ENCODE data around the gene TSPAN31. TPM values are rescaled to one million over a fixed set of nuclear protein-coding genes. Genes with fewer than 3 reads are reported as not detected.

Gene TSPAN31
- total RNA-seq, 1 donor from 2014 or later, result 21.5 TPM

DNA sequence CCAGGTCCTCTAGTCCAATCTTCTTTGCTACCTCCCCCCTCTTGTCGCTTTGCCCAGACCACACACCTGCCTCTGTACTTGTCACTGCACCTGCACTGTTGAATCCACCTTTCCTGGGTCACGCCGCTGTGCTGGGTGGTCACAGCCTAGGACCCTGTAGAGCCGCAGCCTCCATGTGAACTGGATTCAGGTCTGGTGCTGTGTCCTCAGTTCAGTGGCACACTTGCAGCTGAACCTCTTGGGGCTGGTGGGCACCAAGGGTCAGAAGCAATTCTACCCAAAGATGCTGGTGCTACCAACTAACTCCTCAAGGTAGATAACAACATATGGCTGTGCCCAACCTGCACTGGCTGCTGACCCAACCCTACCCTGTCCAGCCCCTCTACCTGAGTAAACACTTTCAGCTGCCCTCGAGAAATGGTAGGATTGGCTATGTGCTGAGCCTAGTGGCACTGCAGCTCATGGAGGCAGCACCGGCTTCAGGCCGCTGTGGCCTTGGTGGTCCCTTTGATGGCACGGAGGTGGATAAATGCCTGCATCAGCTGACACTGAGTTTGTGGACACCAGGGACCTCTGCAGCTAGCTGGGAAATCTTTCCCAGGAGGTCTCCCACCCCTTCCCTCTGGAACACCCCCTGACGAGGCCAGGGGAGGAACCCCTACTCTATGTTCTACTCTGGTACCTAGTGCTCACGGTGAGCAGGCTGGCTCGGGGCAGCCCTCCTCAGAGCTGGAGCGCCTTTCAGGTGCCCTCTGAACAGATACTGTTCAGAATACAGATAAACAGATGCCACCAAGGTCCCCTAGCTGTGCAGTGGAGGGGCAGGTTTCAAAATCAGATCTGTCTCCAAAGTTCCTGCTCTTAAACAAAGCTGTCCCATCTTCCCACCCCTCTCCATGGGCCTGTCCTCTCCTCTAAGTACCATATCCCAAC is 20.6 kb upstream of the TSPAN31 start:
- H3K4me1 Mint-ChIP-seq (ENCODE audit: low read depth), result peaks cover 13% of the 10 kb centered on the region
- no peak overlapping the region for H3K27ac Mint-ChIP-seq (ENCODE audit: unreplicated experiment)
- TF ChIP-seq, protein P1, sequence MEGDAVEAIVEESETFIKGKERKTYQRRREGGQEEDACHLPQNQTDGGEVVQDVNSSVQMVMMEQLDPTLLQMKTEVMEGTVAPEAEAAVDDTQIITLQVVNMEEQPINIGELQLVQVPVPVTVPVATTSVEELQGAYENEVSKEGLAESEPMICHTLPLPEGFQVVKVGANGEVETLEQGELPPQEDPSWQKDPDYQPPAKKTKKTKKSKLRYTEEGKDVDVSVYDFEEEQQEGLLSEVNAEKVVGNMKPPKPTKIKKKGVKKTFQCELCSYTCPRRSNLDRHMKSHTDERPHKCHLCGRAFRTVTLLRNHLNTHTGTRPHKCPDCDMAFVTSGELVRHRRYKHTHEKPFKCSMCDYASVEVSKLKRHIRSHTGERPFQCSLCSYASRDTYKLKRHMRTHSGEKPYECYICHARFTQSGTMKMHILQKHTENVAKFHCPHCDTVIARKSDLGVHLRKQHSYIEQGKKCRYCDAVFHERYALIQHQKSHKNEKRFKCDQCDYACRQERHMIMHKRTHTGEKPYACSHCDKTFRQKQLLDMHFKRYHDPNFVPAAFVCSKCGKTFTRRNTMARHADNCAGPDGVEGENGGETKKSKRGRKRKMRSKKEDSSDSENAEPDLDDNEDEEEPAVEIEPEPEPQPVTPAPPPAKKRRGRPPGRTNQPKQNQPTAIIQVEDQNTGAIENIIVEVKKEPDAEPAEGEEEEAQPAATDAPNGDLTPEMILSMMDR (IDR thresholded peaks at IDR 0.05), result no peak
- H3K27me3 Mint-ChIP-seq (ENCODE audit: low read depth), result peaks cover 3% of the 10 kb centered on the region
- peaks cover 18% of the 10 kb centered on the region for H3K36me3 Mint-ChIP-seq (ENCODE audit: low read depth)
- H3K9me3 Mint-ChIP-seq (ENCODE audit: low read depth), result no peaks in the 10 kb centered on the region
- H3K4me3 Mint-ChIP-seq (ENCODE audit: unreplicated experiment), result no peak overlapping the region
- DNase-seq (ENCODE audit: low spot score), result no peak

DNA sequence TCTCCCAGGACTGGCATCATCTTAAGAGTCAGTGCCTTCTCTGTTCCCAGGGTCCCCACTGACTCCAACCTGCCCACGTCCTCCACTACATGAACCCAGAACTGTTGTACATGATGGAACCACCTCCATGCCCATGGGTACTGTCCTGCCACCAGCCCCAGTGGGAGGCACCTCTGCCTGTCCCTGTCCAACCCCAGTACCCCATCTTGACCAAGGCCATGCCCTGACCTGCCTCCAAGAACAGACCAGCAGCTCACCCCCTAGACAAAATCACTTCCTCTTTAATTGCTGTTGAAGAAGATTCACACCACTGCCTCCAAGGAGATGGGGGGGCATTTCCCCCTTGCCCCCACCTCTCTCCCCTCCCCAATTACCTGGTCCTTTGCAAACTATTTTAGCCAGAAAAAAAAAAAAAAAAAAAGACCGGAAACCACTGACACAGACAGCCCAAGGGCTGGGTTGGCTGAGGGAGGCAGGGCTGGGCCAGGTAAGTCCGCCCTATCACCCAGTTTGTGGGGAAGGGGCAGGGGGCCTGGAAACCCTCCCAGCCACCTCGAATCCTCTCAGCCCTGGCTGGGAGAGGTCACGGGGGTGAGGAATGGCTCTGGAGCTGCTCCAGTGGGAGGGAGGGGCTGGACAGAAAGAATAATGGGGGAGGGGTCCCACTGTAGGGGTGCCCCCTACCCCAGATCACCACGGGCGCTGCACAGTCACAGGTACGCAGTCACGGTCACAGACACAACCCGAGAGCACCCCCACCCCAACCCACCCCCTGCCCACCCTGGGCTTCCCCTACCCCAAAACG is 19.7 kb upstream of the TSPAN31 start:
- H3K27me3 Mint-ChIP-seq (ENCODE audit: low read depth), result peaks cover 3% of the 10 kb centered on the region
- peak overlapping the region; percentile 33 for H3K4me3 Mint-ChIP-seq (ENCODE audit: unreplicated experiment)
- TF ChIP-seq, protein P1 (IDR thresholded peaks at IDR 0.05), result no peak
- H3K4me1 Mint-ChIP-seq (ENCODE audit: low read depth), result peaks cover 13% of the 10 kb centered on the region
- no peak for DNase-seq (ENCODE audit: low spot score)
- H3K27ac Mint-ChIP-seq (ENCODE audit: unreplicated experiment), result no peak overlapping the region
- H3K36me3 Mint-ChIP-seq (ENCODE audit: low read depth), result peaks cover 13% of the 10 kb centered on the region
- no peaks in the 10 kb centered on the region for H3K9me3 Mint-ChIP-seq (ENCODE audit: low read depth)

DNA sequence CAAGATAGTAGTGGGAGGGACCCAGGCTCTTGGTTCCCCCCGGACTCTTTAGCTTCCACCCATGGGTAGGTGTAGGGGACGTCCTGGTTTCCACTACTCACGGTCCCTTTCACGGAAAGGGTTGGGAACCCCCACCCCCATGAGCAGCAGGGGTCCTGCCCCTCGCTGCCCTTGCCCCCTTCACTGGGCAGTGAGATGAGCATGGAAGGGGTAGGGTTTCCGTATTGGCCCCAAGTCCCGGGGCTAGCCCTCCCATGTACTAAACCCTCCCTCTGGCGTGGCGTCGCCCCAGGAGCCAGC is 19.0 kb upstream of the TSPAN31 start:
- TF ChIP-seq, protein P1 (IDR thresholded peaks at IDR 0.05), result no peak
- DNase-seq (ENCODE audit: low spot score), result no peak
- H3K36me3 Mint-ChIP-seq (ENCODE audit: low read depth), result peaks cover 10% of the 10 kb centered on the region
- H3K9me3 Mint-ChIP-seq (ENCODE audit: low read depth), result no peaks in the 10 kb centered on the region
- peak overlapping the region; percentile 96 for H3K4me3 Mint-ChIP-seq (ENCODE audit: unreplicated experiment)
- peaks cover 13% of the 10 kb centered on the region for H3K4me1 Mint-ChIP-seq (ENCODE audit: low read depth)
- peak overlapping the region; percentile 93 for H3K27ac Mint-ChIP-seq (ENCODE audit: unreplicated experiment)
- peaks cover 3% of the 10 kb centered on the region for H3K27me3 Mint-ChIP-seq (ENCODE audit: low read depth)

DNA sequence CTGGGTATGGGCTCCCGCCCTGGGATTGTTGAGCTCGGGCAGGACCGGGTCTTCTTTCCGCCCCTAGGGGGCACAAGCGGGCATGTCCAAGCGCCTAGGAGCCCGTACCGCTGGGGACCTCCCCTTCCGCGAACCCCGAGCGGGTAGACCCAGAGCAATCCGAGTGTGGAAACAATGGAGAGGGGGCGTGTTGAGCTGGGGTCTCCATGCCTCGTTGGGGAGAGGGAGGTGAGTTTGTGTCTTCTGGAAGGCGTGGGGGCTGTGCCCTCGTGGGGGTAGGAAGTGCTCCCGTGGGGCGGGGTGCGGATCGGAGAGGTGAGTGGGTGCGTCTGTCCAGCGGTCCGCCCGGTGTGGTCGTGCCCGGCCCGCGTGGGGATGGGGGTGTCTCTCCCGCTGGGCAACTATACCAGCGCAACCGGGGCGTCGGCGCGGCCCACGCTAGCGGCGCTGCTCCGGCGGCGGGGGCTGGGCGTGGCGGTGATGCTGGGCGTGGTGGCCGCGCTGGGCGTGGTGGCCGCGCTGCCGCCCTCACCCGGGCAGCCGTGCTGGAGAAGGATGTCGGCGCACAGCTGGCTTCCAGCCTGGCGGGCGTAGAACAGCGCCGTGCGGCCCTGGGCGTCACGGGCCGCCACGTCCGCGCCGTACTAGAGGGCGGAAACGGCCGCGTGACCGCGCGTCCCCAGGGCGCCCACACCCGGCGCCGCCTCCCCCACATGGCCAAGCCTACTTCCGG is 18.5 kb upstream of the TSPAN31 start:
- Mint-ChIP-seq H3K27ac (ENCODE audit: unreplicated experiment) (peak overlapping the region; percentile 93), H3K4me3 (ENCODE audit: unreplicated experiment) (peak overlapping the region; percentile 96), H3K36me3 (ENCODE audit: low read depth) (peaks cover 7% of the 10 kb centered on the region), H3K9me3 (ENCODE audit: low read depth) (no peaks in the 10 kb centered on the region), H3K4me1 (ENCODE audit: low read depth) (peaks cover 13% of the 10 kb centered on the region), H3K27me3 (ENCODE audit: low read depth) (peaks cover 3% of the 10 kb centered on the region)
- TF ChIP-seq, protein P1 (IDR thresholded peaks at IDR 0.05), result peak; percentile 89
- DNase-seq (ENCODE audit: low spot score), result no peak

All from chondrocyte (in vitro differentiated cells).